ENCODE results near the gene SLC13A4. TPM values are rescaled to one million over a fixed set of nuclear protein-coding genes. Genes with fewer than 3 reads are reported as not detected.

SLC13A4 gene
- total and polyA plus RNA-seq, 4 donors: 0.01 to 0.17 (median 0.10) TPM

DNA sequence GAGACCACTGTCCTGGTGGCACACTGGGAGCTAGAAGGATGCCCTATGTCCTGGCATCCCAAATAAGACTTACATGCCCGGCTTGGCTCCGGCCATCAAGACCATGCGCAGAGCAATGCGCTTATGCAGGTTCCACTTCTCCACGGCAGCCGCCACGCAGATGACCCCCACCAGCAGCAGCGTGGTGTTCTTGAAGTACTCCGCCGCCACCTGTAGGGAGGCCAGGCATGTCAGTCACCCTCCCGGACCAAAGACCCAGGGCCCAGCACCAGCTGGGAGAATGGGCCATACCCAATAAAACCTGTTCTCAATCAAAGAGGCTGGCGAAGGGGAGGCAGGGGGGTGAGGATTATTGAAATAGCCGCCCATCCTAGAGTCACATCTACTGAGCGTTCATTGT lies 19.9 kb downstream of the SLC13A4 start (continued):
- TF ChIP-seq, protein P1, sequence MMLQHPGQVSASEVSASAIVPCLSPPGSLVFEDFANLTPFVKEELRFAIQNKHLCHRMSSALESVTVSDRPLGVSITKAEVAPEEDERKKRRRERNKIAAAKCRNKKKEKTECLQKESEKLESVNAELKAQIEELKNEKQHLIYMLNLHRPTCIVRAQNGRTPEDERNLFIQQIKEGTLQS (IDR thresholded peaks at IDR 0.05): no peak
- TF ChIP-seq HNF4A (conservative IDR thresholded peaks at IDR 0.05): no peak
- no peak for TF ChIP-seq EGR1 (IDR thresholded peaks at IDR 0.05; ENCODE audit: low read depth in 2 of 2)
- TF ChIP-seq TAF1 (conservative IDR thresholded peaks at IDR 0.05): no peak
- TF ChIP-seq, protein P2, sequence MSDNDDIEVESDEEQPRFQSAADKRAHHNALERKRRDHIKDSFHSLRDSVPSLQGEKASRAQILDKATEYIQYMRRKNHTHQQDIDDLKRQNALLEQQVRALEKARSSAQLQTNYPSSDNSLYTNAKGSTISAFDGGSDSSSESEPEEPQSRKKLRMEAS (IDR thresholded peaks at IDR 0.05): no peak
- TF ChIP-seq FOXA2 (IDR thresholded peaks at IDR 0.05): no peak

DNA sequence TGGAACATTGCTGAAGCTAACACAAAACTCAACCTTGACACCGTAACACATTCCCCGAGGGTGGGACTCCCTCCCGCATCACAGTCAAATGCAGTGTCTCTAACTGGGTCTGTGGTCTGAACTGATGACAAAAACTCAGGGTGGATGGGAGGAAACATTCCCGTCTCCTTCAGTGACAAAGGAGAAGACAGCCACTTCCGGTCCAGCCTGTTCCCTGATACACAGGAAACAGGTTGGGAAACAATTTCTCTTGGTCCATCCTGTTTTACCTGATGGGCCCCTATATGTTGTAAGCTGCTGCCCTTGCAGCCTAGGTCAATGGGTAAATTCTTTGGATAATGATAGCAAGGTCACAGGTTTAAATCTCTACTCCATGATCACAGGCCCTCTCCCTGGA lies 20.4 kb downstream of the SLC13A4 start:
- no peak overlapping the region for H3K9ac ChIP-seq (ENCODE audit: low read depth in 1 of 2, low read length in 2 of 2)
- H3K27me3 ChIP-seq (ENCODE audit: control insufficient read depth in 4 of 4, insufficient read depth in 4 of 4, low read length in 3 of 4): no peaks in the 10 kb centered on the region
- 88% methylated on average over 5 of the region's 5 CpGs for WGBS
- TF ChIP-seq, protein P3, sequence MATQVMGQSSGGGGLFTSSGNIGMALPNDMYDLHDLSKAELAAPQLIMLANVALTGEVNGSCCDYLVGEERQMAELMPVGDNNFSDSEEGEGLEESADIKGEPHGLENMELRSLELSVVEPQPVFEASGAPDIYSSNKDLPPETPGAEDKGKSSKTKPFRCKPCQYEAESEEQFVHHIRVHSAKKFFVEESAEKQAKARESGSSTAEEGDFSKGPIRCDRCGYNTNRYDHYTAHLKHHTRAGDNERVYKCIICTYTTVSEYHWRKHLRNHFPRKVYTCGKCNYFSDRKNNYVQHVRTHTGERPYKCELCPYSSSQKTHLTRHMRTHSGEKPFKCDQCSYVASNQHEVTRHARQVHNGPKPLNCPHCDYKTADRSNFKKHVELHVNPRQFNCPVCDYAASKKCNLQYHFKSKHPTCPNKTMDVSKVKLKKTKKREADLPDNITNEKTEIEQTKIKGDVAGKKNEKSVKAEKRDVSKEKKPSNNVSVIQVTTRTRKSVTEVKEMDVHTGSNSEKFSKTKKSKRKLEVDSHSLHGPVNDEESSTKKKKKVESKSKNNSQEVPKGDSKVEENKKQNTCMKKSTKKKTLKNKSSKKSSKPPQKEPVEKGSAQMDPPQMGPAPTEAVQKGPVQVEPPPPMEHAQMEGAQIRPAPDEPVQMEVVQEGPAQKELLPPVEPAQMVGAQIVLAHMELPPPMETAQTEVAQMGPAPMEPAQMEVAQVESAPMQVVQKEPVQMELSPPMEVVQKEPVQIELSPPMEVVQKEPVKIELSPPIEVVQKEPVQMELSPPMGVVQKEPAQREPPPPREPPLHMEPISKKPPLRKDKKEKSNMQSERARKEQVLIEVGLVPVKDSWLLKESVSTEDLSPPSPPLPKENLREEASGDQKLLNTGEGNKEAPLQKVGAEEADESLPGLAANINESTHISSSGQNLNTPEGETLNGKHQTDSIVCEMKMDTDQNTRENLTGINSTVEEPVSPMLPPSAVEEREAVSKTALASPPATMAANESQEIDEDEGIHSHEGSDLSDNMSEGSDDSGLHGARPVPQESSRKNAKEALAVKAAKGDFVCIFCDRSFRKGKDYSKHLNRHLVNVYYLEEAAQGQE (IDR thresholded peaks at IDR 0.05): no peak
- H3K27ac ChIP-seq (ENCODE audit: low read depth in 1 of 2, low read length in 2 of 2): no peak overlapping the region
- DNase-seq (ENCODE audit: low spot score): no peak
- H3K4me1 ChIP-seq (ENCODE audit: control insufficient read depth in 4 of 4, insufficient read depth in 4 of 4, low read length in 3 of 4): no peaks in the 10 kb centered on the region
- H3K4me3 ChIP-seq (ENCODE audit: low read depth in 1 of 3, low read length in 3 of 3): no peak overlapping the region
- no peaks in the 10 kb centered on the region for H3K36me3 ChIP-seq (ENCODE audit: control insufficient read depth in 4 of 4, insufficient read depth in 3 of 4, low read depth in 1 of 4, low read length in 3 of 4)
- no peaks in the 10 kb centered on the region for H3K9me3 ChIP-seq (ENCODE audit: control insufficient read depth in 4 of 4, low read length in 3 of 4)

DNA sequence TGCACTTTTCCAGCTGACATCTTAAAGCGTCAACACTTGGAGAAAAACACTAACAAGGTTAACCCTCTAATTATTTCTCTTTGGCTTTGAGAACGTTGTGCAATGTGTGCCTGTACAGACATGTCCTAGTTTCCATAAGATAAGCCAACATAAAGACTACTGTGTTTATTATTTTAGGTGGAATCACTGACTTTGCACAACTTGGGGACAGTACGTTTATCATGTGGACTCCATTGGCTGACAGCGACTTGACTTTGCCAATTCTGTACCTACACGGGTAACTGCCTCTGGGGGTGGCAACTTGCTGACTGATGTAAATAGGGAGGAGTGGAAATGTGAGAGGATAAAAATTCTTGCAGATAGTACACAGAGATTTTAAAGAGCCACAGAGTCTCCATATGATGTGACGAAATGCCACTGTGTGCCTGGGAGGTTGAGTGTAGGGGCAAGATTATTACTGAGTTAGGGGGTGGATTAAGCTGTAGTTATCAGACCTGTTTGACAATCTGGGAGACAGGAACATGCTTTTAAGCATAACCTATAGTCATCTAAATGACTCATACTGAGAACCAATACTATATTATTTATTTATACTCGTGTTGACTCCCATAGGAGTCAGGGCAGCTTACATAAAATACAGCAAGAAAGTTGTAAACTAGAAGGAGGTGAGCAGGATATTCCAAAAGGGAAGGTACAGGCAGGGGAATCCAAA lies 21.0 kb downstream of the SLC13A4 start:
- H3K27ac ChIP-seq (ENCODE audit: low read depth in 1 of 2, low read length in 2 of 2): no peak overlapping the region
- H3K36me3 ChIP-seq (ENCODE audit: control insufficient read depth in 4 of 4, insufficient read depth in 3 of 4, low read depth in 1 of 4, low read length in 3 of 4): no peaks in the 10 kb centered on the region
- no peaks in the 10 kb centered on the region for H3K27me3 ChIP-seq (ENCODE audit: control insufficient read depth in 4 of 4, insufficient read depth in 4 of 4, low read length in 3 of 4)
- DNase-seq (ENCODE audit: low spot score): no peak
- no peaks in the 10 kb centered on the region for H3K4me1 ChIP-seq (ENCODE audit: control insufficient read depth in 4 of 4, insufficient read depth in 4 of 4, low read length in 3 of 4)
- no peak overlapping the region for H3K9ac ChIP-seq (ENCODE audit: low read depth in 1 of 2, low read length in 2 of 2)
- no peaks in the 10 kb centered on the region for H3K9me3 ChIP-seq (ENCODE audit: control insufficient read depth in 4 of 4, low read length in 3 of 4)
- no peak overlapping the region for H3K4me3 ChIP-seq (ENCODE audit: low read depth in 1 of 3, low read length in 3 of 3)
- 86% methylated on average over 7 of the region's 7 CpGs for WGBS
- TF ChIP-seq SP1 (IDR thresholded peaks at IDR 0.05) (no peak), NR2F2 (IDR thresholded peaks at IDR 0.05) (no peak)

DNA sequence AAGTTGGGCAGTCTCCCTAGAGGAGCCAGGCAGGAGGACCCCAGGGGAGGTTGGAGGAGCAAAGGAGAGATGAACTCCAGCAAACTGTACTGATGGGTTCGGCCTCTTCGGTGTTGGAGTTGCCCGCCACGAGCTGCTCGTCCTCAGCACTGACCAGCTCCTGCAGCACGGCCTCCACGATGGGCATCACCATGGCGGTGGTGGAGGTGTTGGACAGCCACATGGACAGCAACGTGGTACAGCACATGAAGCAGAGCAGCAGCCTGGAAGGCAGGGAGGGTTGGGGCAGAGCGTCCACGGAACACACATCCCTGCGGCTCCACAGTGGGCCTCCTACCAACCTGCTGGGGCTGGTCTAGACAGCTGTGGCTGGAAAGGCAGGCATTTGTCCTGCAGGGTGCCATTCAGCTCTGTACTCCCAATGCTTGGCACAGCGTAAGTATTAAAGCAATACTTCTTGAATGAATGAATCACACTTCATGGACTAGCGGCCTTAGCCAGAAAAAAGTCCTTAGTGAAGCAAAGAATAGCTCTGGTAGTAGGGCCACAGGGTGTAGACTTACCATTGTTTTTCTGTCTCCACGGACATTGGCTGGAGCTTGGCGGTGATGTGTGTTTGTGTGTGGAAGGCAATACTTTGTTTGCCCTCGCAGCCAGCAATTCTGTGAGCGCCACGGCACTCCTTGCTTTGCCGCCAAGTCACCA lies 21.8 kb downstream of the SLC13A4 start:
- H3K36me3 ChIP-seq (ENCODE audit: control insufficient read depth in 4 of 4, insufficient read depth in 3 of 4, low read depth in 1 of 4, low read length in 3 of 4): no peaks in the 10 kb centered on the region
- DNase-seq (ENCODE audit: low spot score): no peak
- H3K9ac ChIP-seq (ENCODE audit: low read depth in 1 of 2, low read length in 2 of 2): no peak overlapping the region
- 92% methylated on average over 20 of the region's 20 CpGs for WGBS
- no peaks in the 10 kb centered on the region for H3K27me3 ChIP-seq (ENCODE audit: control insufficient read depth in 4 of 4, insufficient read depth in 4 of 4, low read length in 3 of 4)
- no peaks in the 10 kb centered on the region for H3K9me3 ChIP-seq (ENCODE audit: control insufficient read depth in 4 of 4, low read length in 3 of 4)
- H3K4me3 ChIP-seq (ENCODE audit: low read depth in 1 of 3, low read length in 3 of 3): no peak overlapping the region
- H3K27ac ChIP-seq (ENCODE audit: low read depth in 1 of 2, low read length in 2 of 2): no peak overlapping the region
- H3K4me1 ChIP-seq (ENCODE audit: control insufficient read depth in 4 of 4, insufficient read depth in 4 of 4, low read length in 3 of 4): no peaks in the 10 kb centered on the region
- TF ChIP-seq GABPA (IDR thresholded peaks at IDR 0.05 in 1 of 2, conservative IDR thresholded peaks at IDR 0.05 in 1 of 2) (no peak), FOXA1 (IDR thresholded peaks at IDR 0.05) (no peak), RAD21 (IDR thresholded peaks at IDR 0.05) (no peak), HNF4G (IDR thresholded peaks at IDR 0.05) (no peak), JUND (IDR thresholded peaks at IDR 0.05) (no peak), SP1 (IDR thresholded peaks at IDR 0.05) (no peak), HNF4A (conservative IDR thresholded peaks at IDR 0.05) (no peak), RXRA (IDR thresholded peaks at IDR 0.05) (no peak), YY1 (IDR thresholded peaks at IDR 0.05) (no peak), TAF1 (conservative IDR thresholded peaks at IDR 0.05) (no peak), FOXA2 (IDR thresholded peaks at IDR 0.05) (no peak), EGR1 (IDR thresholded peaks at IDR 0.05; ENCODE audit: low read depth in 2 of 2) (no peak)
- TF ChIP-seq, protein P2 (IDR thresholded peaks at IDR 0.05): no peak
- TF ChIP-seq, protein P1 (IDR thresholded peaks at IDR 0.05): no peak
- TF ChIP-seq, protein P3 (IDR thresholded peaks at IDR 0.05): no peak

Data from liver (tissue), 9 donors.